Endothelial cell (in vitro differentiated cells): ENCODE data around the gene ZIC4. TPM values are rescaled to one million over a fixed set of nuclear protein-coding genes. Genes with fewer than 3 reads are reported as not detected.
A peak's percentile ranks its signal among the peaks of the same experiment; 100 is the strongest.

Source experiments
- DNase-seq: peaks from one replicate; pipeline ENCODE4 v3.0.0; 2021; ENCODE audit warnings: low spot score
- H3K27ac Mint-ChIP-seq: one replicate; pipeline ENCODE4 v1.8.0; 2021; ENCODE audit warnings: mixed read lengths, inconsistent platforms; ENCODE audit not compliant: unreplicated experiment
- H3K27me3 Mint-ChIP-seq: one replicate; pipeline ENCODE4 v1.8.0; 2021; ENCODE audit warnings: mild to moderate bottlenecking, moderate library complexity, mixed read lengths, inconsistent platforms; ENCODE audit not compliant: unreplicated experiment
- H3K36me3 Mint-ChIP-seq: one replicate; pipeline ENCODE4 v1.8.0; 2021; ENCODE audit warnings: mild to moderate bottlenecking, low read depth, mixed read lengths, inconsistent platforms; ENCODE audit not compliant: unreplicated experiment
- H3K4me1 Mint-ChIP-seq: one replicate; pipeline ENCODE4 v1.8.0; 2021; ENCODE audit warnings: mild to moderate bottlenecking, mixed read lengths, inconsistent platforms; ENCODE audit not compliant: unreplicated experiment
- H3K4me3 Mint-ChIP-seq: one replicate; pipeline ENCODE4 v1.8.0; 2021; ENCODE audit warnings: mild to moderate bottlenecking, mixed read lengths, inconsistent platforms; ENCODE audit not compliant: unreplicated experiment
- H3K9me3 Mint-ChIP-seq: one replicate; pipeline ENCODE4 v1.8.0; 2021; ENCODE audit warnings: mixed read lengths, inconsistent platforms; ENCODE audit not compliant: unreplicated experiment
- total RNA-seq: library from RNA; stranded (reverse); fragmentation: NEBNext Ultra II Directional; extraction: Animal tissue kit (Norgen Biotek cat#: 25700); gene quantifications from one replicate; pipeline ENCODE4 v1.2.1, GENCODE V29; 2021; ENCODE audit not compliant: unreplicated experiment
- TF ChIP-seq, protein P1 (sequence below): fragments of 200-600 bp; sonication (generic); IDR thresholded peaks from one replicate; pipeline ENCODE4 v1.5.0; 2021; ENCODE audit warnings: antibody characterized with exemption; ENCODE audit not compliant: unreplicated experiment

The ZIC4 gene
- total RNA-seq, 1 donor from 2014 or later: 2.2 TPM

DNA sequence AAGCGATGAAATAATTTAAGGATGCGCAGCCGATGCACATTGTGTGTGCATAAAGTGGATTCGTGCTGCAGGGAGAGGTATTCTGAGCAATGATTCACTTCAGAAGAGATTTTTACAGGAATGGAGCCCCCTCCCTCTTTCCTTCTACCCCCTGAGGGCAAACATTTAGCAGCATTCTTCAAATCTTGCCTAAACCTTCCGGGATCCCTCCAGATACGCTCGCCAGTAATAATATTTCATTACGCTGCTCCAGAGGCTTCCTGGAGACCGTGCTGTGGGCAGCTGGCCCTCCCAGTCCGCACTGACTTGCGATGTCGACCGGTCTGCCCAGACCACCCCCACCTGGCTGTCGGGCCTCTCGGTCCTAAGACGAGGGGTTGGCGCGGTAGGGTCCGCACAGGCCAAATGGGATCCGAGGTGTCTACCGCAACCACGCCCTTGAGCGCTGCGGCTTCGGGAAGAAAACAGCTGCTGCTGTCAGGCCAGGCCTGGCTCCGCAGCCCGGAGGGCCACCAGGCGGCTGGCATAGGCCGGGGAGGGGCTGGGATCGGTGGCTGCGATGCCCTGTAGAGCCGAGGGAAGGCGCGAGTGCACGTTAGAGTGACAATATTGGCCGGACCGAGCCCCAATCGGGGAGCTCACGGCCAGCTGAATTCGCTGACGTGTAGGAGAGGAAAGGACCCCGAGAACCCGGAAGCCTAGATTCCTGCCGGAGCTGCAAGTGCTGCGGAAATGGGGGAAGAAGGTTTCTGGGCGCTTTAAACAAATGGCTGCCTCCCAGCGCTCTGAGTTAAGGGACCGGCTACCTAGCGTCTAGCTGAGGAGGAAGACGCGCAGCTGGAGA, 14.3 kb downstream of the ZIC4 start:
- DNase-seq: peak; percentile 82
- TF ChIP-seq, protein P1, sequence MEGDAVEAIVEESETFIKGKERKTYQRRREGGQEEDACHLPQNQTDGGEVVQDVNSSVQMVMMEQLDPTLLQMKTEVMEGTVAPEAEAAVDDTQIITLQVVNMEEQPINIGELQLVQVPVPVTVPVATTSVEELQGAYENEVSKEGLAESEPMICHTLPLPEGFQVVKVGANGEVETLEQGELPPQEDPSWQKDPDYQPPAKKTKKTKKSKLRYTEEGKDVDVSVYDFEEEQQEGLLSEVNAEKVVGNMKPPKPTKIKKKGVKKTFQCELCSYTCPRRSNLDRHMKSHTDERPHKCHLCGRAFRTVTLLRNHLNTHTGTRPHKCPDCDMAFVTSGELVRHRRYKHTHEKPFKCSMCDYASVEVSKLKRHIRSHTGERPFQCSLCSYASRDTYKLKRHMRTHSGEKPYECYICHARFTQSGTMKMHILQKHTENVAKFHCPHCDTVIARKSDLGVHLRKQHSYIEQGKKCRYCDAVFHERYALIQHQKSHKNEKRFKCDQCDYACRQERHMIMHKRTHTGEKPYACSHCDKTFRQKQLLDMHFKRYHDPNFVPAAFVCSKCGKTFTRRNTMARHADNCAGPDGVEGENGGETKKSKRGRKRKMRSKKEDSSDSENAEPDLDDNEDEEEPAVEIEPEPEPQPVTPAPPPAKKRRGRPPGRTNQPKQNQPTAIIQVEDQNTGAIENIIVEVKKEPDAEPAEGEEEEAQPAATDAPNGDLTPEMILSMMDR: no peak
- H3K4me1 Mint-ChIP-seq: peaks cover 61% of the 10 kb centered on the region
- peaks cover 51% of the 10 kb centered on the region for H3K27me3 Mint-ChIP-seq
- H3K27ac Mint-ChIP-seq: peak overlapping the region; percentile 75
- no peaks in the 10 kb centered on the region for H3K36me3 Mint-ChIP-seq
- peak overlapping the region; percentile 78 for H3K4me3 Mint-ChIP-seq
- H3K9me3 Mint-ChIP-seq: no peaks in the 10 kb centered on the region

DNA sequence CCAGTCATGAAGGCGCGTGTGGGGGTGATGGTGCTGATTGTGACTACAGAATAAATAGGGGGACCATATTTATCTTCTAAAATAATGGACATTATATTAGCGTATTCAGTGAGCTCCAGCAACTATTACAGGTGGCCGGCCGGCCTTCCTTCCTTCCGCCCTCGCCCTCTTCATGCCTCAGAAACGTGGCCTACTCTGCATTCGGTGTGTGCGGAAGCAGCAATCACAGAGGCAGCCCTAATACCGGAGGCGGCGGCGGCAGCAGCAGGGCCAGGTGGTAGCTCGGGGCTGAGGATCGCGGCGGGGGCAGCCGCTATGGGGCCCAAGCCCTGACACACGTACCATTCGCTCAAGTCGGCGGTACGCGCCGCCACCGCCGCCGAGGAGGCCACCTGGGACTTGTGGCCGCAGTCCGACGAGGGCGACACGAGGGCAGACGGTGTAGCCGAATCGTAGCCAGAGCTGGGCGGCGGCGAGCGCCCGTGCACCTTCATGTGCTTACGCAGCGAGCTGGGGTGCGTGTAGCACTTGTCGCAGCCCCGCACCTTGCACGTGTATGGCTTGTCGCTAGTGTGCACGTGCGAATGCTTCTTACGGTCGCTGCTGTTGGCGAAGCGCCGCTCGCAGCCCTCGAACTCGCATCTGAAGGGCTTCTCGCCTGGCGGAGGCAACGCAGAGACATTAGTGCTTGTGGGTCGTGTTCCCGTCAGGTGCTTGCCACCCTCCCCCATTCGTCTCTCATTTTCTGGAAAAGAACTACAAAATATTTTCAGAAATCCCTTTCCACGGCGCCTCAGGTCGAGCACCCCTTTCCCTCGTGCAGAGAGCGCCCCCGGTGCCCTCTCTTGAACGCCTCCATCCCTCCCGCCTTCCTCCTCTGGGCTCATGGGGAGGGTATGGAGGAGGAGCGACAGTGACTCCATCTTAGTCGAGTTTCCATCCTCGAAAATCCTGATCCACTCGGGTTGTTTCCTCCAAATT, 15.5 kb downstream of the ZIC4 start:
- Mint-ChIP-seq H3K27me3 (peaks cover 51% of the 10 kb centered on the region), H3K4me3 (peak overlapping the region; percentile 52), H3K27ac (no peak overlapping the region), H3K36me3 (no peaks in the 10 kb centered on the region), H3K9me3 (no peaks in the 10 kb centered on the region), H3K4me1 (peaks cover 71% of the 10 kb centered on the region)
- DNase-seq: no peak
- TF ChIP-seq, protein P1: no peak

DNA sequence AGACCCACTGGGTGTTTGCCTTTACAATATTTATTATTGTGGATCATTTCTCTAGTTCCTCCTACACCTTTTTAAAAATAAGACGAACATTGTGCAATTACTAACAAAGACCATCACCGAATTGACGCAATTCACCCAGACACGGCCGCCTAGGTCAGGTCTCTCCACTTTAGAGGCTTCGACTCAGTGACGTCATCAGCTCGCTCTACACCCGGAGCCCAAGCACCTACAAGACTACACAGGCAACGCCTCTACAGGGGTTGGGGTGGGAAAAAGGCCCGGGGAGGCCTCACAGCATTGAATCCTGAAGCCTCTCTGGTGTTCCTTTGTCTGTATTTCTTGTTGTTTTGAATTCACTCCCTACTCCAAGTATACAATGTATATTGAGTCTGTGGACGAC, 16.6 kb downstream of the ZIC4 start:
- H3K36me3 Mint-ChIP-seq: no peaks in the 10 kb centered on the region
- no peak overlapping the region for H3K27ac Mint-ChIP-seq
- H3K9me3 Mint-ChIP-seq: no peaks in the 10 kb centered on the region
- H3K4me3 Mint-ChIP-seq: no peak overlapping the region
- no peak for DNase-seq
- H3K27me3 Mint-ChIP-seq: peaks cover 46% of the 10 kb centered on the region
- TF ChIP-seq, protein P1: no peak
- H3K4me1 Mint-ChIP-seq: peaks cover 71% of the 10 kb centered on the region

DNA sequence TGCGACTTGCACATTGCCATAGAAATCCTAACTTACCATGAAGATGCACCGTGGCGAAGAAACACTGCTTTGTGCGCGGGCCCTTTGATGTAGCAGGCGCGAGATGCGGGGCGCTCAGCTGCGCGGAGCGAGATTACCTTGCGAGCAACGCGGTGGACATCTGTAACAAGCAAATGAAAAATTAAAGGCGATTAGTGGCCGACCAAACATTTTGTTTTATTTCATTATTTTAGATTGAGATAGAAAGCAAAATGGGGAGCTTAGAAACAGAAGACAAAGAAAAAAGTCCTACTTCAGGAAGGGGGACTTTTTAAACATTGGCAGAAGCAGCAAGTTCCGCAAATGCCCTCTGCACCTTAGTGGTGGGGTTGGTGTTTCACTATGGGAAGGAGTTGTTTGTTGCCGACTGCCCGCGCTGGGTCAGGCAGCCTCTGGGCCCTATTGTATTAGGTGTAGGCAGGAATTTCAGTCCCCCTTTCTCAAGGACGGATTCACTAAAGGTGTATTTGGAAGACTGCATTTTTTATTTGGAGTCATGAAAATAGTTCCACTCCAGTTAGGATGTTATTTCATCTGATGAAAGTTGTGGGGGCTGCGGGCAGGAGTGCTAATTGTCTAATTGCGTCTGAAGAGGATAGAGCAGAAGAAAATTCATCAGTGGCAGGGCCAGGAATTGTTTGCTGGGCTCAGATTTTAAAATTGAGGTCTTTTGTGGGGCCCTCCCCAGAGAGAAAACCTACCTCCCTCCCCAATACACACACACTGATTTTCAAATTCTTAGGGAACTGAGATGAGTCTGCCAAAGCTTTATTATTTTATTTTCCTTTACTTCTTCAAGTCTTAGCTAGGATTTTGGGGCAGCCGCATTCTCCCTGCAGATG, 17.4 kb downstream of the ZIC4 start:
- H3K27ac Mint-ChIP-seq: peak overlapping the region; percentile 13
- H3K4me3 Mint-ChIP-seq: peak overlapping the region; percentile 11
- TF ChIP-seq, protein P1: no peak
- no peaks in the 10 kb centered on the region for H3K9me3 Mint-ChIP-seq
- peaks cover 39% of the 10 kb centered on the region for H3K27me3 Mint-ChIP-seq
- DNase-seq: no peak
- peaks cover 70% of the 10 kb centered on the region for H3K4me1 Mint-ChIP-seq
- H3K36me3 Mint-ChIP-seq: no peaks in the 10 kb centered on the region
